Measurements from ENCODE around the gene DGKZ.

The DGKZ gene

GRCh38 chr11:46420513-46420912 is 73.2 kb downstream of the DGKZ start:
- H3K36me3 ChIP-seq (ENCODE audit: insufficient read depth, low read length), result peaks cover 36% of the 10 kb centered on the region; the same call in 1 of the 2 replicates
- no peaks in the 10 kb centered on the region for H3K4me1 ChIP-seq (ENCODE audit: insufficient read depth, low read length, severe bottlenecking)
- TF ChIP-seq CTCF (IDR thresholded peaks at IDR 0.05; ENCODE audit: low read length) (no peak), EZH2 (IDR thresholded peaks at IDR 0.05; ENCODE audit: borderline replicate concordance, low read length) (no peak)

GRCh38 chr11:46421257-46421880 is 74.1 kb downstream of the DGKZ start:
- Histone ChIP-seq H3K4me1 (ENCODE audit: insufficient read depth, low read length, severe bottlenecking) (no peaks in the 10 kb centered on the region), H3K9ac (ENCODE audit: low read length) (no peak overlapping the region), H3K27me3 (ENCODE audit: insufficient read depth, low read length) (no peaks in the 10 kb centered on the region), H3K27ac (ENCODE audit: low read depth, low read length, poor library complexity, severe bottlenecking) (no peak overlapping the region), H2AFZ (ENCODE audit: low read length) (no peak overlapping the region), H3K4me2 (ENCODE audit: low read length) (no peak overlapping the region), H3K4me3 (ENCODE audit: low read depth, low read length, poor library complexity, severe bottlenecking) (no peak overlapping the region), H3F3A (ENCODE audit: insufficient read depth, low read length) (no peaks in the 10 kb centered on the region), H3K9me2 (ENCODE audit: low read depth, low read length) (no peaks in the 10 kb centered on the region), H3K36me3 (ENCODE audit: insufficient read depth, low read length) (peaks cover 27% of the 10 kb centered on the region; the same call in 1 of the 2 replicates), H4K20me1 (ENCODE audit: insufficient read depth, low read length) (no peaks in the 10 kb centered on the region), H3K9me3 (ENCODE audit: low read length) (no peaks in the 10 kb centered on the region), H3K79me2 (ENCODE audit: insufficient read depth, low read length) (no peaks in the 10 kb centered on the region)
- TF ChIP-seq CTCF (IDR thresholded peaks at IDR 0.05; ENCODE audit: low read length), result no peak
- TF ChIP-seq EZH2 (IDR thresholded peaks at IDR 0.05; ENCODE audit: borderline replicate concordance, low read length), result no peak

More at GRCh38 chr11:46420513-46420912, 73.2 kb downstream of the DGKZ start:
- no peak overlapping the region for H3K4me2 ChIP-seq (ENCODE audit: low read length)
- H2AFZ ChIP-seq (ENCODE audit: low read length), result no peak overlapping the region
- no peaks in the 10 kb centered on the region for H3K9me2 ChIP-seq (ENCODE audit: low read depth, low read length)
- H3K79me2 ChIP-seq (ENCODE audit: insufficient read depth, low read length), result no peaks in the 10 kb centered on the region
- no peaks in the 10 kb centered on the region for H4K20me1 ChIP-seq (ENCODE audit: insufficient read depth, low read length)
- no peak overlapping the region for H3K4me3 ChIP-seq (ENCODE audit: low read depth, low read length, poor library complexity, severe bottlenecking)
- H3F3A ChIP-seq (ENCODE audit: insufficient read depth, low read length), result no peaks in the 10 kb centered on the region
- no peaks in the 10 kb centered on the region for H3K27me3 ChIP-seq (ENCODE audit: insufficient read depth, low read length)
- no peak overlapping the region for H3K9ac ChIP-seq (ENCODE audit: low read length)
- no peak overlapping the region for H3K27ac ChIP-seq (ENCODE audit: low read depth, low read length, poor library complexity, severe bottlenecking)
- H3K9me3 ChIP-seq (ENCODE audit: low read length), result no peaks in the 10 kb centered on the region

GRCh38 chr11:46422588-46422987 is 75.3 kb downstream of the DGKZ start:
- no peaks in the 10 kb centered on the region for H3K9me2 ChIP-seq (ENCODE audit: low read depth, low read length)
- H3K27me3 ChIP-seq (ENCODE audit: insufficient read depth, low read length), result no peaks in the 10 kb centered on the region
- no peaks in the 10 kb centered on the region for H4K20me1 ChIP-seq (ENCODE audit: insufficient read depth, low read length)
- H3K4me2 ChIP-seq (ENCODE audit: low read length), result no peak overlapping the region
- no peak overlapping the region for H3K27ac ChIP-seq (ENCODE audit: low read depth, low read length, poor library complexity, severe bottlenecking)
- H3K36me3 ChIP-seq (ENCODE audit: insufficient read depth, low read length), result peaks cover 22% of the 10 kb centered on the region; the same call in 1 of the 2 replicates
- H3F3A ChIP-seq (ENCODE audit: insufficient read depth, low read length), result no peaks in the 10 kb centered on the region
- H3K79me2 ChIP-seq (ENCODE audit: insufficient read depth, low read length), result no peaks in the 10 kb centered on the region
- no peak for TF ChIP-seq CTCF (IDR thresholded peaks at IDR 0.05; ENCODE audit: low read length)
- TF ChIP-seq EZH2 (IDR thresholded peaks at IDR 0.05; ENCODE audit: borderline replicate concordance, low read length), result no peak
- no peak overlapping the region for H3K4me3 ChIP-seq (ENCODE audit: low read depth, low read length, poor library complexity, severe bottlenecking)
- no peaks in the 10 kb centered on the region for H3K4me1 ChIP-seq (ENCODE audit: insufficient read depth, low read length, severe bottlenecking)
- H3K9ac ChIP-seq (ENCODE audit: low read length), result no peak overlapping the region
- no peak overlapping the region for H2AFZ ChIP-seq (ENCODE audit: low read length)
- H3K9me3 ChIP-seq (ENCODE audit: low read length), result no peaks in the 10 kb centered on the region
